ENCODE measurements around the gene PLAAT2. TPM values are rescaled to one million over a fixed set of nuclear protein-coding genes. Genes with fewer than 3 reads are reported as not detected.

Gene PLAAT2
- total RNA-seq, 1 experiment from 2014 or later = 0.52 TPM

GRCh38 chr11:63548178-63548577 is 15.0 kb downstream of the PLAAT2 start:
- Mint-ChIP-seq H3K4me3 (no peak overlapping the region), H3K36me3 (ENCODE audit: insufficient read depth in 1 of 3, low read depth in 3 of 3) (peaks cover 0 to 6% (median 0%) of the 10 kb centered on the region in 3 experiments; a peak in 4 of 7 replicates), H3K27me3 (ENCODE audit: low read depth) (no peaks in the 10 kb centered on the region; the same call in none of the 2 replicates), H3K27ac (no peak overlapping the region), H3K4me1 (peaks cover 15 to 17% of the 10 kb centered on the region in 2 experiments), H3K9me3 (peaks cover 3 to 9% of the 10 kb centered on the region in 2 experiments; a peak in 2 of 5 replicates)
- Histone ChIP-seq H2AFZ (ENCODE audit: low read length) (no peak overlapping the region), H3K79me2 (ENCODE audit: insufficient read depth, low read length) (no peaks in the 10 kb centered on the region), H3T11ph (ENCODE audit: low read length) (no peak overlapping the region), H2BK20ac (ENCODE audit: low read depth, low read length, poor library complexity, severe bottlenecking) (no peak overlapping the region), H3K4me2 (ENCODE audit: insufficient read depth, insufficient read length, low read length) (no peak overlapping the region), H3K14ac (ENCODE audit: insufficient read depth, low read length) (no peak overlapping the region), H4K91ac (ENCODE audit: insufficient read length, low read depth, low read length) (no peak overlapping the region), H2BK5ac (ENCODE audit: insufficient read length, low read length) (no peak overlapping the region), H3K27ac (ENCODE audit: insufficient read length, low read depth, low read length) (no peak overlapping the region), H2BK12ac (ENCODE audit: insufficient read length, low read depth, low read length) (no peak overlapping the region), H3K56ac (ENCODE audit: insufficient read length, low read depth, low read length) (no peak overlapping the region), H4K20me1 (ENCODE audit: control insufficient read depth, insufficient read depth, insufficient read length) (no peaks in the 10 kb centered on the region), H3K23me2 (ENCODE audit: insufficient read length, low read depth, low read length, poor library complexity, severe bottlenecking) (no peaks in the 10 kb centered on the region), H3K18ac (ENCODE audit: insufficient read length, low read depth, low read length) (no peak overlapping the region), H4K8ac (replicated peaks; ENCODE audit: insufficient read length, low read depth, low read length) (no peak overlapping the region), H2BK15ac (ENCODE audit: low read depth, low read length) (no peak overlapping the region), H3K79me1 (ENCODE audit: insufficient read depth, low read depth, low read length, poor library complexity, severe bottlenecking) (no peaks in the 10 kb centered on the region), H3K9ac (ENCODE audit: extremely low read depth, insufficient read length, low read length) (no peak overlapping the region), H3K4ac (ENCODE audit: low read depth, low read length) (no peak overlapping the region), H4K5ac (ENCODE audit: insufficient read length, low read depth, low read length) (no peak overlapping the region), H3K4me1 (ENCODE audit: insufficient read depth, low read length) (no peaks in the 10 kb centered on the region), H3K23ac (ENCODE audit: insufficient read length, low read depth, low read length) (no peak overlapping the region), H2BK120ac (ENCODE audit: low read depth, low read length, poor library complexity, severe bottlenecking) (no peak overlapping the region), H3K9me3 (ENCODE audit: control insufficient read depth, low read depth, low read length) (no peaks in the 10 kb centered on the region), H3K27me3 (ENCODE audit: insufficient read depth, low read length) (no peaks in the 10 kb centered on the region), H2AK5ac (ENCODE audit: insufficient read length, low read length) (no peak overlapping the region)
- no peak for TF ChIP-seq CTCF (conservative IDR thresholded peaks at IDR 0.05)
- DNase-seq = no peak
- no CpG with 5 or more reads among the region's 4 CpGs for WGBS (ENCODE audit: extremely low coverage, insufficient read length, low lambda C conversion rate)
